NCI-H2081 (cell line): ENCODE data around the gene COMTD1.
"Not testable (repeated sequence)": the region's sequence is repeated elsewhere in the genome, so short reads cannot be mapped to it uniquely, and the experiment has no call there.

Experiments
- DNase-seq, 2 experiments: peaks; one replicate each; lab custom pipeline; 2025; lab: John Stamatoyannopoulos, UW

COMTD1 gene

GRCh38 chr10:75194625-75195024 lies 41.1 kb downstream of the COMTD1 start:
- not testable (repeated sequence) for DNase-seq

- DNase-seq: no peak
Measured at GRCh38 chr10:75191821-75192568, 43.8 kb downstream of the COMTD1 start.

- DNase-seq: no peak
Measured at GRCh38 chr10:75189266-75190096, 46.3 kb downstream of the COMTD1 start.

- DNase-seq: not testable (repeated sequence)
Measured at GRCh38 chr10:75188522-75188921, 47.2 kb downstream of the COMTD1 start.

DNA sequence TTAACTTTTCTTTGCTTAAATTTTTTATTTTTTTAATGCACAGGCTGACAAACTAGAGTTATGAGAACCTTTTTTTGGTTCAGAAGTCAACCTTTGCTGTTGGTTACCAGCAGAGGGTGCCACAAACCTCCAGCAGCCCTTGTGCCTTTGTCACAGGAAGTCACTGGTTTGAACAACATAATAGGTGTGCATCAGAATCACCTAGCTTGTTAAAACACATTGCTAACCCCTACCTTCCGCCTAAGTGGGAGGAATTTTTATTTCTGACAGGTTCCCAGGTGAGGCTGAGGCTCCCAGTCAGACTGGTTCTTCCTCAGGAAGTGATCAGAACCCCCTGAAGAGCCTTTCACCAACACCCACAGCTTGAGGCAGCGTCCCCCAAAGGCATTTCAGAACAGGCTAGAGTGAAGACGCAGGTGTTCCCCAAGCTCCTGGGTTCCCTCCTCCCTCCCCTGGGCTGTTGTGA lies 47.8 kb downstream of the COMTD1 start:
- DNase-seq: peak; percentile 30 to 66

DNA sequence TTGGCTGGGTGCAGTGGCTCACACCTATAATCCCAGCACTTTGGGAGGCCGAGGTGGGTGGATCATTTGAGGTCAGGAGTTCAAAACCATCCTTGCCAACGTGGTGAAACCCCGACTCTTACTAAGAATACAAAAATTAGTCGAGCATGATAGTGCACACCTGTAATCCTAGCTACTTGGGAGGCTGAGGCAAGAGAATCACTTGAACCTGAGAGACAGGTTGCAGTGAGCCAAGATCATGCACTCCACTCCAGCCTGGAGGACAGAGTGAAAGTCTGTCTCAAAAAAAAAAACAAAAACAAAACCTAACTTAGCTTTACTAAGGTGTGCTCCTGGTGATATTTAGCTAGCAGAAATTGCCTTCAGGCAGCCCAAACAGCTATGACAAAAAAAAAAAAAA lies 49.4 kb downstream of the COMTD1 start:
- DNase-seq: no peak
